Measurements from ENCODE around the gene GAREM1.

DNA sequence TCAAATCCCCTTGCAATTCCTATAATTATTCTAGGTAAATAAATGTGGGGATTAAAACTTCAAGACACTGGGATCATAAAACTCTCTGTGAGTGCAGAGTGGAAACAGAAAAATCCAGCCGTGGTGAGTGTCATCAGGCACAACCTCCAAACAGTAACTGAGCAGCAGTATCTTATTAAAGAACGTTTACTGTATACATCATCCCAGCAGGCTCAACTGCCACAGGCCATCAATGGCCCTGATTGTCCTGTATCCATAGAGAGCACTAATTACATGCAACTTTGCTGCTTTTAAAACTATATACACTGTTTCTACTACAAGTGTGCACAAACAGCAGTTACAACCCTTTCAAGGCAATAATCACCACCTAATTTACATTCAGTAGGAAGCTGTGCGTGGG, 23.9 kb downstream of the GAREM1 start:
- TF ChIP-seq, protein P1, sequence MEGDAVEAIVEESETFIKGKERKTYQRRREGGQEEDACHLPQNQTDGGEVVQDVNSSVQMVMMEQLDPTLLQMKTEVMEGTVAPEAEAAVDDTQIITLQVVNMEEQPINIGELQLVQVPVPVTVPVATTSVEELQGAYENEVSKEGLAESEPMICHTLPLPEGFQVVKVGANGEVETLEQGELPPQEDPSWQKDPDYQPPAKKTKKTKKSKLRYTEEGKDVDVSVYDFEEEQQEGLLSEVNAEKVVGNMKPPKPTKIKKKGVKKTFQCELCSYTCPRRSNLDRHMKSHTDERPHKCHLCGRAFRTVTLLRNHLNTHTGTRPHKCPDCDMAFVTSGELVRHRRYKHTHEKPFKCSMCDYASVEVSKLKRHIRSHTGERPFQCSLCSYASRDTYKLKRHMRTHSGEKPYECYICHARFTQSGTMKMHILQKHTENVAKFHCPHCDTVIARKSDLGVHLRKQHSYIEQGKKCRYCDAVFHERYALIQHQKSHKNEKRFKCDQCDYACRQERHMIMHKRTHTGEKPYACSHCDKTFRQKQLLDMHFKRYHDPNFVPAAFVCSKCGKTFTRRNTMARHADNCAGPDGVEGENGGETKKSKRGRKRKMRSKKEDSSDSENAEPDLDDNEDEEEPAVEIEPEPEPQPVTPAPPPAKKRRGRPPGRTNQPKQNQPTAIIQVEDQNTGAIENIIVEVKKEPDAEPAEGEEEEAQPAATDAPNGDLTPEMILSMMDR (IDR thresholded peaks at IDR 0.05): no peak
- TF ChIP-seq EP300 (IDR thresholded peaks at IDR 0.05) (no peak), POLR2AphosphoS5 (IDR thresholded peaks at IDR 0.05) (no peak), POLR2A (IDR thresholded peaks at IDR 0.05) (no peak)

Measured in upper lobe of left lung (tissue), 4 donors.